SU-DHL-6 (cell line): ENCODE data around the gene FGF22.
"Not testable (repeated sequence)": the region's sequence is repeated elsewhere in the genome, so short reads cannot be mapped to it uniquely, and the experiment has no call there.

Experiments used
- H2AFZ ChIP-seq: fragments of 200-600 bp; sonication (generic); 2 replicates; pipeline ENCODE4 v1.6.1; 2014; ENCODE audit warnings: low read depth, mild to moderate bottlenecking, moderate library complexity, mixed read lengths, antibody characterized with exemption, low read length; ENCODE audit not compliant: severe bottlenecking
- H3F3A ChIP-seq: fragments of 200-600 bp; shearing (Covaris generic); 2 replicates; pipeline ENCODE4 v1.6.0; 2016; ENCODE audit warnings: antibody characterized with exemption, mild to moderate bottlenecking; ENCODE audit not compliant: insufficient read depth
- H3K27ac ChIP-seq: fragments of 200-600 bp; sonication (generic); 2 replicates; pipeline ENCODE4 v1.5.1; 2016; ENCODE audit warnings: low read depth, mild to moderate bottlenecking, low read length, moderate library complexity, mixed read lengths
- H3K27me3 ChIP-seq: fragments of 200-600 bp; sonication (generic), shearing (Covaris generic); 2 replicates; pipeline ENCODE4 v1.6.0; 2014; ENCODE audit warnings: mild to moderate bottlenecking, low read length
- H3K36me3 ChIP-seq: fragments of 200-600 bp; sonication (generic); 2 replicates; pipeline ENCODE4 v1.6.1; 2014; ENCODE audit warnings: mild to moderate bottlenecking, low read length, mixed read lengths
- H3K4me2 ChIP-seq: fragments of 300-600, 200-600 bp; shearing (Covaris generic), sonication (generic); 2 replicates; pipeline ENCODE4 v1.6.0; 2014; ENCODE audit warnings: low read length, low read depth, mild to moderate bottlenecking; ENCODE audit not compliant: poor library complexity, severe bottlenecking
- H3K4me3 ChIP-seq: fragments of 200-600 bp; sonication (generic); 2 replicates; pipeline ENCODE4 v1.5.1; 2014; ENCODE audit warnings: antibody characterized with exemption, low read length, mild to moderate bottlenecking, mixed read lengths; ENCODE audit not compliant: insufficient read depth, poor library complexity, severe bottlenecking
- H3K79me2 ChIP-seq: fragments of 200-600 bp; sonication (generic); 2 replicates; pipeline ENCODE4 v1.6.1; 2014; ENCODE audit warnings: mild to moderate bottlenecking, low read length, moderate library complexity; ENCODE audit not compliant: insufficient read depth
- H3K9ac ChIP-seq: fragments of 200-600 bp; sonication (generic); 2 replicates; pipeline ENCODE4 v1.7.0; 2014; ENCODE audit warnings: mild to moderate bottlenecking, low read length
- H3K9me2 ChIP-seq: fragments of 200-600 bp; sonication (generic); replicated peaks from 2 replicates; pipeline ENCODE4 v1.6.1; 2014; ENCODE audit warnings: low read length; ENCODE audit not compliant: insufficient read depth
- H3K9me3 ChIP-seq: fragments of 200-600 bp; sonication (generic); 2 replicates; pipeline ENCODE4 v1.6.1; 2014; ENCODE audit warnings: low read length, mixed read lengths; ENCODE audit not compliant: insufficient read depth
- H4K20me1 ChIP-seq: fragments of 200-600 bp; sonication (generic); 2 replicates; pipeline ENCODE4 v1.6.1; 2014; ENCODE audit warnings: low read depth, mild to moderate bottlenecking, antibody characterized with exemption, low read length, moderate library complexity, mixed read lengths
- CTCF ChIP-seq: fragments of 200-600 bp; sonication (generic); IDR thresholded peaks from one replicate; pipeline ENCODE4 v1.5.1; 2017; ENCODE audit warnings: antibody characterized with exemption, mild to moderate bottlenecking, low read length, moderate library complexity; ENCODE audit not compliant: insufficient read depth, poor library complexity, severe bottlenecking
- EZH2phosphoT487 ChIP-seq: fragments of 200-600 bp; sonication (generic), shearing (Covaris generic); conservative IDR thresholded peaks from 2 replicates; pipeline ENCODE4 v1.6.1; 2018; ENCODE audit warnings: mild to moderate bottlenecking, antibody characterized with exemption, low read length, moderate library complexity, mixed read lengths

The FGF22 gene

GRCh38 chr19:604355-604754 is 35.3 kb upstream of the FGF22 start:
- H3K27me3 ChIP-seq = no peaks in the 10 kb centered on the region
- H3K4me2 ChIP-seq = no peak overlapping the region
- no peak overlapping the region for H2AFZ ChIP-seq
- no peak overlapping the region for H3K4me3 ChIP-seq
- H3K9ac ChIP-seq = no peak overlapping the region
- H3K36me3 ChIP-seq = no peaks in the 10 kb centered on the region
- no peaks in the 10 kb centered on the region for H3K79me2 ChIP-seq
- H3K9me2 ChIP-seq = no peaks in the 10 kb centered on the region
- no peaks in the 10 kb centered on the region for H3K9me3 ChIP-seq
- H3K27ac ChIP-seq = no peak overlapping the region
- no peaks in the 10 kb centered on the region for H4K20me1 ChIP-seq
- H3F3A ChIP-seq = no peaks in the 10 kb centered on the region
- TF ChIP-seq CTCF = no peak

GRCh38 chr19:605061-605971 is 34.4 kb upstream of the FGF22 start:
- not testable (repeated sequence) for H3K9me2 ChIP-seq, H3K4me3 ChIP-seq, H3K27ac ChIP-seq, H3K4me2 ChIP-seq, H4K20me1 ChIP-seq, H3K9ac ChIP-seq, H3K79me2 ChIP-seq, H3K27me3 ChIP-seq, H3K9me3 ChIP-seq, H3K36me3 ChIP-seq, H2AFZ ChIP-seq, H3F3A ChIP-seq
- peak; percentile 86 for TF ChIP-seq CTCF

- no peak overlapping the region for H3K27ac ChIP-seq
- H3K9me3 ChIP-seq = no peaks in the 10 kb centered on the region
- no peaks in the 10 kb centered on the region for H3K9me2 ChIP-seq
- no peaks in the 10 kb centered on the region for H4K20me1 ChIP-seq
- no peak overlapping the region for H2AFZ ChIP-seq
- H3K36me3 ChIP-seq = no peaks in the 10 kb centered on the region
- no peak for TF ChIP-seq EZH2phosphoT487
- no peak for TF ChIP-seq CTCF
- no peak overlapping the region for H3K4me2 ChIP-seq
- H3K79me2 ChIP-seq = no peaks in the 10 kb centered on the region
- H3K4me3 ChIP-seq = no peak overlapping the region
- H3K9ac ChIP-seq = no peak overlapping the region
- H3F3A ChIP-seq = no peaks in the 10 kb centered on the region
- H3K27me3 ChIP-seq = no peaks in the 10 kb centered on the region
Measured at GRCh38 chr19:607301-608154, 32.2 kb upstream of the FGF22 start.
